ENCODE results near the gene P2RX1.

P2RX1 gene

GRCh38 chr17:3905017-3905520 is 11.2 kb downstream of the P2RX1 start:
- DNase-seq (ENCODE audit: low spot score), result no peak

- DNase-seq (ENCODE audit: low spot score), result no peak
Measured at GRCh38 chr17:3904501-3904900, 11.8 kb downstream of the P2RX1 start.

GRCh38 chr17:3903881-3904290 is 12.4 kb downstream of the P2RX1 start:
- DNase-seq (ENCODE audit: low spot score), result no peak

GRCh38 chr17:3903051-3903825 is 13.0 kb downstream of the P2RX1 start:
- no peak for DNase-seq (ENCODE audit: low spot score)

- DNase-seq (ENCODE audit: low spot score), result no peak
Measured at GRCh38 chr17:3900646-3901045, 15.6 kb downstream of the P2RX1 start.

- no peak for DNase-seq (ENCODE audit: low spot score)
Measured at GRCh38 chr17:3897731-3898130, 18.5 kb downstream of the P2RX1 start.

GRCh38 chr17:3896968-3897235 is 19.4 kb downstream of the P2RX1 start:
- no peak for DNase-seq (ENCODE audit: low spot score)

- no peak for DNase-seq (ENCODE audit: low spot score)
Measured at GRCh38 chr17:3896108-3896967, 19.9 kb downstream of the P2RX1 start.

GRCh38 chr17:3895354-3895753 is 20.9 kb downstream of the P2RX1 start:
- DNase-seq (ENCODE audit: low spot score), result no peak

- no peak for DNase-seq (ENCODE audit: low spot score)
Measured at GRCh38 chr17:3894911-3895343, 21.3 kb downstream of the P2RX1 start.

GRCh38 chr17:3894188-3894587 is 22.1 kb downstream of the P2RX1 start:
- no peak for DNase-seq (ENCODE audit: low spot score)

- DNase-seq (ENCODE audit: low spot score), result no peak
Measured at GRCh38 chr17:3893720-3894116, 22.5 kb downstream of the P2RX1 start.

GRCh38 chr17:3893003-3893719 is 23.1 kb downstream of the P2RX1 start, which contains the start of gene CAMKK1:
TSS of gene CAMKK1 (minus strand) at chr17:3893053. CDS start at chr17:3885687, 7,366 bp downstream.
- DNase-seq (ENCODE audit: low spot score), result peak; percentile 98

GRCh38 chr17:3892095-3892998 is 23.9 kb downstream of the P2RX1 start:
- peak; percentile 61 for DNase-seq (ENCODE audit: low spot score)

GRCh38 chr17:3891626-3892094 is 24.6 kb downstream of the P2RX1 start:
- no peak for DNase-seq (ENCODE audit: low spot score)

- DNase-seq (ENCODE audit: low spot score), result no peak
Measured at GRCh38 chr17:3890878-3891219, 25.4 kb downstream of the P2RX1 start.

- no peak for DNase-seq (ENCODE audit: low spot score)
Measured at GRCh38 chr17:3890082-3890877, 26.0 kb downstream of the P2RX1 start.

- DNase-seq (ENCODE audit: low spot score), result no peak
Measured at GRCh38 chr17:3889325-3890012, 26.8 kb downstream of the P2RX1 start.

- no peak for DNase-seq (ENCODE audit: low spot score)
Measured at GRCh38 chr17:3888343-3889171, 27.7 kb downstream of the P2RX1 start.
